Measurements from ENCODE around the gene MYOM1.

The MYOM1 gene

GRCh38 chr18:3107740-3108151 lies 112.0 kb downstream of the MYOM1 start:
- TF ChIP-seq SIN3A (IDR thresholded peaks at IDR 0.05; ENCODE audit: borderline replicate concordance, insufficient read depth, low read length) (no peak), TAF1 (IDR thresholded peaks at IDR 0.05; ENCODE audit: borderline replicate concordance, insufficient read depth, low read length) (no peak), REST (IDR thresholded peaks at IDR 0.05; ENCODE audit: insufficient read depth in 1 of 2, low read depth in 2 of 2, low read length in 2 of 2) (no peak), POLR2AphosphoS5 (IDR thresholded peaks at IDR 0.05; ENCODE audit: low read depth, low read length) (no peak), FOXP2 (optimal IDR thresholded peaks at IDR 0.05; ENCODE audit: borderline replicate concordance, extremely low read depth, extremely low read length, insufficient read depth) (no peak)

GRCh38 chr18:3104190-3105054 lies 115.3 kb downstream of the MYOM1 start:
- TF ChIP-seq REST (IDR thresholded peaks at IDR 0.05; ENCODE audit: insufficient read depth in 1 of 2, low read depth in 2 of 2, low read length in 2 of 2) = no peak

- TF ChIP-seq TAF1 (IDR thresholded peaks at IDR 0.05; ENCODE audit: borderline replicate concordance, insufficient read depth, low read length) (no peak), SIN3A (IDR thresholded peaks at IDR 0.05; ENCODE audit: borderline replicate concordance, insufficient read depth, low read length) (no peak), POLR2AphosphoS5 (IDR thresholded peaks at IDR 0.05; ENCODE audit: low read depth, low read length) (no peak), FOXP2 (optimal IDR thresholded peaks at IDR 0.05; ENCODE audit: borderline replicate concordance, extremely low read depth, extremely low read length, insufficient read depth) (no peak), REST (IDR thresholded peaks at IDR 0.05; ENCODE audit: insufficient read depth in 1 of 2, low read depth in 2 of 2, low read length in 2 of 2) (no peak)
Observed at GRCh38 chr18:3103576-3103975, 116.2 kb downstream of the MYOM1 start.

GRCh38 chr18:3102983-3103382 lies 116.8 kb downstream of the MYOM1 start:
- TF ChIP-seq SIN3A (IDR thresholded peaks at IDR 0.05; ENCODE audit: borderline replicate concordance, insufficient read depth, low read length) (no peak), FOXP2 (optimal IDR thresholded peaks at IDR 0.05; ENCODE audit: borderline replicate concordance, extremely low read depth, extremely low read length, insufficient read depth) (no peak), POLR2AphosphoS5 (IDR thresholded peaks at IDR 0.05; ENCODE audit: low read depth, low read length) (no peak), REST (IDR thresholded peaks at IDR 0.05; ENCODE audit: insufficient read depth in 1 of 2, low read depth in 2 of 2, low read length in 2 of 2) (no peak), TAF1 (IDR thresholded peaks at IDR 0.05; ENCODE audit: borderline replicate concordance, insufficient read depth, low read length) (no peak)
